ENCODE data around the gene MAMDC2. TPM values are rescaled to one million over a fixed set of nuclear protein-coding genes. Genes with fewer than 3 reads are reported as not detected.

The MAMDC2 gene
- total and polyA plus RNA-seq, 7 donors = 0.91 to 11.9 (median 2.2) TPM

- H3K9me3 ChIP-seq = no peaks in the 10 kb centered on the region
- H3K4me1 ChIP-seq = peaks cover 7% of the 10 kb centered on the region
- peak in 1 of 4 donors; percentile 37 for ATAC-seq
- no peak for DNase-seq
- 14 to 28% (median 19%) methylated on average over 3 of the region's 3 CpGs for WGBS, 3 donors
- TF ChIP-seq, protein P1, sequence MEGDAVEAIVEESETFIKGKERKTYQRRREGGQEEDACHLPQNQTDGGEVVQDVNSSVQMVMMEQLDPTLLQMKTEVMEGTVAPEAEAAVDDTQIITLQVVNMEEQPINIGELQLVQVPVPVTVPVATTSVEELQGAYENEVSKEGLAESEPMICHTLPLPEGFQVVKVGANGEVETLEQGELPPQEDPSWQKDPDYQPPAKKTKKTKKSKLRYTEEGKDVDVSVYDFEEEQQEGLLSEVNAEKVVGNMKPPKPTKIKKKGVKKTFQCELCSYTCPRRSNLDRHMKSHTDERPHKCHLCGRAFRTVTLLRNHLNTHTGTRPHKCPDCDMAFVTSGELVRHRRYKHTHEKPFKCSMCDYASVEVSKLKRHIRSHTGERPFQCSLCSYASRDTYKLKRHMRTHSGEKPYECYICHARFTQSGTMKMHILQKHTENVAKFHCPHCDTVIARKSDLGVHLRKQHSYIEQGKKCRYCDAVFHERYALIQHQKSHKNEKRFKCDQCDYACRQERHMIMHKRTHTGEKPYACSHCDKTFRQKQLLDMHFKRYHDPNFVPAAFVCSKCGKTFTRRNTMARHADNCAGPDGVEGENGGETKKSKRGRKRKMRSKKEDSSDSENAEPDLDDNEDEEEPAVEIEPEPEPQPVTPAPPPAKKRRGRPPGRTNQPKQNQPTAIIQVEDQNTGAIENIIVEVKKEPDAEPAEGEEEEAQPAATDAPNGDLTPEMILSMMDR (IDR thresholded peaks at IDR 0.05) = no peak
- no peaks in the 10 kb centered on the region for H3K27me3 ChIP-seq (ENCODE audit: insufficient read depth in 3 of 3, low read length in 2 of 3)
- H3K4me3 ChIP-seq = no peak overlapping the region
- intact Hi-C loops (cut with DNase I) = no loop called here
- H3K36me3 ChIP-seq (ENCODE audit: insufficient read depth in 1 of 2, low read depth in 1 of 2) = no peaks in the 10 kb centered on the region
- no peak overlapping the region for H3K27ac ChIP-seq
Measured at GRCh38 chr9:70058569-70059116, 15.0 kb downstream of the MAMDC2 start.

GRCh38 chr9:70060148-70060882 lies 16.7 kb downstream of the MAMDC2 start:
- ATAC-seq (no peak), DNase-seq (no peak)
- 63 to 66% (median 65%) methylated on average over 3 of the region's 3 CpGs for WGBS, 3 donors
- Histone ChIP-seq H3K4me3 (no peak overlapping the region), H3K4me1 (peaks cover 4% of the 10 kb centered on the region), H3K27me3 (ENCODE audit: insufficient read depth in 3 of 3, low read length in 2 of 3) (no peaks in the 10 kb centered on the region), H3K36me3 (ENCODE audit: insufficient read depth in 1 of 2, low read depth in 1 of 2) (no peaks in the 10 kb centered on the region), H3K27ac (no peak overlapping the region), H3K9me3 (no peaks in the 10 kb centered on the region)
- intact Hi-C loops (cut with DNase I) = no loop called here
- TF ChIP-seq, protein P1 (IDR thresholded peaks at IDR 0.05) = no peak

DNA sequence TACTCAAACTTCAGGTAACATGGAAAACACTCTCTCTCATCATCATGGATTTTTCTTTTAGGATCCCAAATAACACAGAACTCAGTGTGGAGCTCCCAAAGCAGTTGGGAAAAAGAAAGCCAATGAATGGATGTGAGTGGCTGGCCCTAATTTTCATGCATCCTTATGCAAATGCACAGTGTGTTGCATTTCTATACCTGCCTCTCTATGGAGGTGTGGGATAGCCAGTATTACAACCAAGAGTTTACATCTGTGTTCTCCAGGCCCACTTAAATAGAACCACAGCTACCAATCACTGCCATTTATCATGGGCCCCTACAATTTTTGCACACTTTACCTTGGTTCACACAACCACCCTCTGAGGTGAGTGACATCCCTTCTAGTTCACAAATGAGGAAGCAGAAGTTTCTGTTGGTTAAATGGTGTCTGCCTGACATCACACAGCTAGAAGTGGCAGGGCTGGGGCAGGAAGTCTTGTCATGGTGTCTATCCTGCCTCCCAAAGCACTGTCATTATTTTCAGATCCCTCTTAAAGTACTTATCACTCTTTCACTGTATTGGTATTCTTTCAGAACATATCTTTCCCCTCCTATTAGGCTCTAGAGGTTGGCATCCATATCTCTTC lies 17.3 kb downstream of the MAMDC2 start:
- ATAC-seq = no peak
- Histone ChIP-seq H3K4me1 (peaks cover 4% of the 10 kb centered on the region), H3K27ac (no peak overlapping the region), H3K9me3 (no peaks in the 10 kb centered on the region), H3K4me3 (no peak overlapping the region), H3K36me3 (ENCODE audit: insufficient read depth in 1 of 2, low read depth in 1 of 2) (no peaks in the 10 kb centered on the region), H3K27me3 (ENCODE audit: insufficient read depth in 3 of 3, low read length in 2 of 3) (no peaks in the 10 kb centered on the region)
- intact Hi-C loops (cut with DNase I) = no loop called here
- DNase-seq = no peak
- TF ChIP-seq, protein P1 (IDR thresholded peaks at IDR 0.05) = no peak

DNA sequence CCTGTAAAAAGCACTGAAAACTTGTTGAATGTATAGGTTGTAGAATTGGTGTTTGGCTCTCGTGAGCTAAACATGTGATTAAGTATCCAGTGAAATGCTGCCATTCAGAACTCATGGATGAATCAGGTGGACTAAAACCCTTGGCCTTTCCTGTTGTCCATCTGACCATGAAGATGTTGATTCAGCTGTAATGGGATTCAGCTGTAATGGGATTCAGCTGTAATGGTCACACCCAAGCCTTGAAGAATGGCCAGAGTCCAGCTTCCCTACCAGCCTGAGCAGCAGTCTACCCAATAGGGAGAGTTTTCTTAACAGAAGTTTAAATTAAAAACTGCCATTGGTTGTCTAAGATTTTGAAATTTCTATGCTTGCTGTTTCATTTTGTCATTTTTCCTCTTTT lies 18.1 kb downstream of the MAMDC2 start:
- WGBS, 3 donors = 79 to 88% (median 80%) methylated on average over 1 of the region's 1 CpG
- no peak overlapping the region for H3K4me3 ChIP-seq
- peaks cover 4% of the 10 kb centered on the region for H3K4me1 ChIP-seq
- no peaks in the 10 kb centered on the region for H3K36me3 ChIP-seq (ENCODE audit: insufficient read depth in 1 of 2, low read depth in 1 of 2)
- no peak overlapping the region for H3K27ac ChIP-seq
- H3K27me3 ChIP-seq (ENCODE audit: insufficient read depth in 3 of 3, low read length in 2 of 3) = no peaks in the 10 kb centered on the region
- DNase-seq (no peak), ATAC-seq (no peak)
- TF ChIP-seq, protein P1 (IDR thresholded peaks at IDR 0.05) = no peak
- no peaks in the 10 kb centered on the region for H3K9me3 ChIP-seq
- intact Hi-C loops (cut with DNase I) = no loop called here

Data from psoas muscle (tissue), 8 donors.